ENCODE data around the gene HS2ST1. TPM values are rescaled to one million over a fixed set of nuclear protein-coding genes. Genes with fewer than 3 reads are reported as not detected.
"Not testable (repeated sequence)": the region's sequence is repeated elsewhere in the genome, so short reads cannot be mapped to it uniquely, and the experiment has no call there.

Gene HS2ST1
- total RNA-seq, 3 donors from 2014 or later, result 20.9 to 24.5 (median 21.7) TPM

DNA sequence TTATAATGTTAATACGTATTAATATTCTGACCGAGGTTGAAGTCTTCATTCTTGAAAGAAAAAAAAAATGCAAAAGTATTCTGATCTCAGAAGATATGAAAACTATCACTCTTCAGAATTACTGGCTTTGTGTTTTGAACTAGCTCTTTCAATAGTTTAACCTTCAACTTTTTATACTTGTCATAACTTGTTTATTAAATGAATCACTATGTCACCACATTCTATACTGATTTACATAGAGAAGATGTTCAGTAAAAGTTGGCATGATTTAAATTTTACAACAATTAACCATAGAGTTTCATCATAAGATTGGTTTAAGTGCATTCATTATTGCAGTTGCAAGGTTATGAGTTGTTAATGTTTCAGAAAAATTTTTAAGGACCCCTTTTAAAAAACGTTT is 57.3 kb downstream of the HS2ST1 start:
- no peak for DNase-seq
- intact Hi-C loops (cut with DNase I, micrococcal nuclease), result no loop called here
- ATAC-seq, result no peak
- Histone ChIP-seq H3K36me3 (ENCODE audit: low read depth) (no peaks in the 10 kb centered on the region), H3K4me3 (no peak overlapping the region), H3K4me1 (ENCODE audit: low read depth) (no peaks in the 10 kb centered on the region), H3K9me3 (no peaks in the 10 kb centered on the region)
- TF ChIP-seq, protein P1, sequence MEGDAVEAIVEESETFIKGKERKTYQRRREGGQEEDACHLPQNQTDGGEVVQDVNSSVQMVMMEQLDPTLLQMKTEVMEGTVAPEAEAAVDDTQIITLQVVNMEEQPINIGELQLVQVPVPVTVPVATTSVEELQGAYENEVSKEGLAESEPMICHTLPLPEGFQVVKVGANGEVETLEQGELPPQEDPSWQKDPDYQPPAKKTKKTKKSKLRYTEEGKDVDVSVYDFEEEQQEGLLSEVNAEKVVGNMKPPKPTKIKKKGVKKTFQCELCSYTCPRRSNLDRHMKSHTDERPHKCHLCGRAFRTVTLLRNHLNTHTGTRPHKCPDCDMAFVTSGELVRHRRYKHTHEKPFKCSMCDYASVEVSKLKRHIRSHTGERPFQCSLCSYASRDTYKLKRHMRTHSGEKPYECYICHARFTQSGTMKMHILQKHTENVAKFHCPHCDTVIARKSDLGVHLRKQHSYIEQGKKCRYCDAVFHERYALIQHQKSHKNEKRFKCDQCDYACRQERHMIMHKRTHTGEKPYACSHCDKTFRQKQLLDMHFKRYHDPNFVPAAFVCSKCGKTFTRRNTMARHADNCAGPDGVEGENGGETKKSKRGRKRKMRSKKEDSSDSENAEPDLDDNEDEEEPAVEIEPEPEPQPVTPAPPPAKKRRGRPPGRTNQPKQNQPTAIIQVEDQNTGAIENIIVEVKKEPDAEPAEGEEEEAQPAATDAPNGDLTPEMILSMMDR (IDR thresholded peaks at IDR 0.05), result no peak

DNA sequence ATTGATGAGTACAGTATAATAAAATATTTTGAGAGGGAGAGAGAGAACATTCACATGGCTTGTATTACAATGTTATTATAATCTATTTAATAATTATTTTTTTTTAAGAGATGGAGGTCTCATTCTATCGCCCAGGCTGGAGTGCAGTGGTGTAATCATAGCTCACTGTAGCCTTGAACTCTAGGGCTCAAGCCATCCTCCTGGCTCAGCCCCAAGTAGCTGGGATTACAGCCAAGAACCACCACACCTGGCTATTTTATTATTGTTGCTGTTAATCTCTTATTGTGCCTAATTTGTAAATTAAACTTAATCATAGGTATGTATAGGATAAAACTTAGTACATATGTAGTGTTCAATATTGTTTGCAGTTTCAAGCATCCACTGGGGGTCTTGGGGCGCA is 57.8 kb downstream of the HS2ST1 start:
- H3K36me3 ChIP-seq (ENCODE audit: low read depth), result no peaks in the 10 kb centered on the region

DNA sequence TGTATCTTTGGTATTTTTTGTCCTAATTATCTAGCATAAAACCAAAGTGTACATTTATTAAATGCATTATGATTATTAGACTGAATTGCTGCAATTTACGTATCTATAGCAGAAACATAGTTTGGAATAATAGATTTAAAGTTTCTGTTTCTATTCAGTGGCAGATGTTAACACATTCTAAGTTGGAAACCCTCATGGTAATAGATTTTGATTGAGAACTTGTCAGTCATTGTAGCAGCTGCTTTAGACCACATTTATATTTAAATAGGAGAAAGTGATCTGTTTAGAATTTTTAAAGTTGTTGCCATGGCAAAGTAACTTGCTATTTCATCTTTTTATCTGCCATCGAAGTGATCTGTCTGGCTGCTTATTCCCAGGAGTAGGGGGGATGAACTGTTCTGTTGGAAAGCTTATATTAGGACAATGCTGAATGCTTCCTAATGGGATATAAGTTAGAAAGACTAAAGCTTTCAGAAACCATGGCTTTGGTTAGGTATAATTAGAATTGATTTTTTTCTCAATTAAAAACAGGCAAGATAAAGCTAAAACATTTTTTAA is 61.6 kb downstream of the HS2ST1 start:
- intact Hi-C loops (cut with DNase I, micrococcal nuclease), result no loop called here
- TF ChIP-seq, protein P1 (IDR thresholded peaks at IDR 0.05), result no peak
- Histone ChIP-seq H3K4me1 (ENCODE audit: low read depth) (no peaks in the 10 kb centered on the region), H3K36me3 (ENCODE audit: low read depth) (no peaks in the 10 kb centered on the region), H3K9me3 (no peaks in the 10 kb centered on the region), H3K4me3 (no peak overlapping the region)
- DNase-seq (no peak), ATAC-seq (no peak)

More for the DNA sequence above, 57.8 kb downstream of the HS2ST1 start:
- no peaks in the 10 kb centered on the region for H3K4me1 ChIP-seq (ENCODE audit: low read depth)
- no peak for ATAC-seq
- H3K9me3 ChIP-seq, result no peaks in the 10 kb centered on the region
- no peak overlapping the region for H3K4me3 ChIP-seq
- DNase-seq, result no peak
- intact Hi-C loops (cut with DNase I, micrococcal nuclease), result no loop called here
- TF ChIP-seq, protein P1 (IDR thresholded peaks at IDR 0.05), result no peak

DNA sequence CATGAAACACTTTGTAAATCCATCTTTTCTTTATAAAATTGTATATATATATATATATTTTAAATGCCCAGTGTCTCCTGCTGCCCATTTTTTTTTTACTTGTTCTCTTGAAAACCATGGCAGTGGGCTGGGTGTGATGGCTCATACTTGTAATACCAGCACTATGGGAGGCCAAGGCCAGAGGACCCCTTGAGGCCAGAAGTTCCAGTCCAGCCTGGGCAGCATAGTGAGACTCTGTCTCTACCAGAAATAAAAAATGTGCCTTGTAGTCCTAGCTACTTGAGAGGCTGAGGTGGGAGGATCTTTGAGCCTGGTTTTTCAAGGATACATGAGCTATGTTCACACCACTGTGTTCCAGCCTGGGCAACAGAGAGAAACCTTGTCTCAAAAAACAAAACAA is 62.2 kb downstream of the HS2ST1 start:
- ATAC-seq (no peak), DNase-seq (no peak)
- Histone ChIP-seq H3K4me1 (ENCODE audit: low read depth) (no peaks in the 10 kb centered on the region), H3K4me3 (no peak overlapping the region), H3K9me3 (no peaks in the 10 kb centered on the region), H3K36me3 (ENCODE audit: low read depth) (no peaks in the 10 kb centered on the region)
- TF ChIP-seq, protein P1 (IDR thresholded peaks at IDR 0.05), result no peak
- intact Hi-C loops (cut with DNase I, micrococcal nuclease), result no loop called here

DNA sequence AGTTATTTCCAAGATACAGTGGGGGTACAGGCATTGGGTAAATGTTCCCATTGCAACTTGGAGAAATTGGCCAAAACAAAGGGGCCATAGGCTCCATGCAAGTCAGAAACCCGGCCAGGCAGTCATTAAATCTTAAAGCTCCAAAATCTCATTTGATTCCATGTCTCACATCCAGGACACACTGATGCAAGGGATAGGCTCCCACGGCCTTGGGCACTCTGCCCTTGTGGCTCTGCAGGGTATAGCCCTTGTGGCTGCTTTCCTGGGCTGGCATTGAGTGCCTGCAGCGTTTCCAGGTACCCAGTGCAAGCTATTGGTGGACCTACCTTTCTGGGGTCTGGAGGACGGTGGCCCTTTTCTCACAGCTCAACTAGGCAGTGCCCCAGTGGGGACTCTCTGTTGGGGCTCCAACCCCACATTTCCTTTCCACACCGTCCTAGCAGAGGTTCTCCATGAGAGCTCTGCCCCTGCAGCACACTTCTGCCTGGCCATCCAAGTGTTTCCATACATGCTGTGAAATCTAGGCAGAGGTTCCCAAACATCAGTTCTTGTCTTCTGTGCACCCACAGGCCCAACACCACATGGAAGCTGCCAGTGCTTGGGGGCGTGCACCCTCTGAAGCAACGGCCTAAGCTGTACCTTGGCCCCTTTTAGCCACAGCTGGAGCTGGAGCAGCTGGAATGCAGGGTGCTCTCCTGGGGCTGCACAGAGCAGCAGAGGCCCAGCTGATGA is 67.2 kb downstream of the HS2ST1 start:
- no peaks in the 10 kb centered on the region for H3K4me1 ChIP-seq (ENCODE audit: low read depth)
- DNase-seq, result no peak
- no peaks in the 10 kb centered on the region for H3K36me3 ChIP-seq (ENCODE audit: low read depth)
- TF ChIP-seq, protein P1 (IDR thresholded peaks at IDR 0.05), result no peak
- ATAC-seq, result no peak
- H3K9me3 ChIP-seq, result no peaks in the 10 kb centered on the region
- intact Hi-C loops (cut with DNase I, micrococcal nuclease), result no loop called here
- H3K4me3 ChIP-seq, result no peak overlapping the region

DNA sequence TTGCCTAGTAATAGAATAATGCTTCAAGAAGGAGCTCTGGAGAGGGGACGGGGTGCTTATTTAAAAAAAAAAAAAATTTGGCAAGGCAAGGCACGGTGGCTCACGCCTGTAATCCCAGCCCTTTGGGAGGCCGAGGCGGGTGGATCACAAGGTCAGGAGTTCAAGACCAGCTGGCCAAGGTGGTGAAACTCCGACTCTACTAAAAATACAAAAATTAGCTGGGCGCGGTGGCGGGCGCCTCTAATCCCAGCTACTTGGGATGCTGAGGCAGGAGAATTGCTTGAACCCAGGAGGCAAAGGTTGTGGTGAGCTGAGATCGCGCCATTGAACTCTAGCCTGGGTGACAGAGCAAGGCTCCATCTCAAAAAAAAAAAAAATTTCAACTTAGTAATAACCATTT is 69.2 kb downstream of the HS2ST1 start:
- H3K4me1 ChIP-seq (ENCODE audit: low read depth); H3K36me3 ChIP-seq (ENCODE audit: low read depth); intact Hi-C loops (cut with DNase I, micrococcal nuclease); ATAC-seq; H3K9me3 ChIP-seq; H3K4me3 ChIP-seq; DNase-seq: not testable (repeated sequence)

All from mucosa of descending colon (tissue), 3 donors.